Activated CD8-positive, alpha-beta memory T cell treated with anti-CD3 and anti-CD28 coated beads for 36 hours (primary cell): ENCODE data around the gene ALAD. TPM values are rescaled to one million over a fixed set of nuclear protein-coding genes. Genes with fewer than 3 reads are reported as not detected.
"Not testable (repeated sequence)": the region's sequence is repeated elsewhere in the genome, so short reads cannot be mapped to it uniquely, and the experiment has no call there.

Experiments used
- CTCF ChIA-PET: fragments of 350-600 bp; sonication (Branson Sonifier 250); formaldehyde crosslinking; loops from one replicate; lab custom pipeline; 2021; ENCODE audit warnings: antibody characterized with exemption; lab: Charles Lee
- POLR2A ChIA-PET: fragments of 350-600 bp; sonication (Branson Sonifier 250); formaldehyde crosslinking; loops from one replicate; lab custom pipeline; 2021; ENCODE audit warnings: antibody characterized with exemption; lab: Charles Lee
- total RNA-seq, 2 experiments: library from RNA; stranded (reverse); gene quantifications; one replicate each; pipeline ENCODE4 v1.2.3, GENCODE V29; 2021

ALAD gene
- total RNA-seq, 2 experiments from 2014 or later: 18.2 to 20.1 TPM

GRCh38 chr9:113406873-113407511 lies 5.9 kb upstream of the ALAD start:
- ChIA-PET CTCF (interaction anchor here (0.8 to 1.5 kb wide), 3 partner anchors 51 to 133 kb away, joined by 3 to 4 read pairs (median 3); no protein-coding TSS in a partner anchor), POLR2A (interaction anchor here (1.7 kb wide), 1 partner anchor 132 kb away, joined by 6 read pairs; the partner anchor contains the start of genes CDC26 and PRPF4)

GRCh38 chr9:113406353-113406752 lies 5.3 kb upstream of the ALAD start:
- CTCF ChIA-PET: interaction anchor here (0.8 to 1.5 kb wide), 4 partner anchors 15 to 132 kb away, joined by 3 to 4 read pairs (median 3); no protein-coding TSS in a partner anchor
- POLR2A ChIA-PET: interaction anchor here (1.7 kb wide), 1 partner anchor 131 kb away, joined by 6 read pairs; the partner anchor contains the start of genes CDC26 and PRPF4

- CTCF ChIA-PET: interaction anchor here (0.6 to 2.5 kb wide), 7 partner anchors 43 to 1101 kb away, joined by 3 to 11 read pairs (median 4); no protein-coding TSS in a partner anchor
- POLR2A ChIA-PET: interaction anchor here (0.7 kb wide), 1 partner anchor 193 kb away, joined by 9 read pairs; no protein-coding TSS in a partner anchor
Measured at GRCh38 chr9:113403646-113404045, 2.6 kb upstream of the ALAD start.

GRCh38 chr9:113399646-113400200 lies 1.4 kb downstream of the ALAD start:
- ChIA-PET CTCF (interaction anchor here (1.0 kb wide), 1 partner anchor 60 kb away, joined by 3 read pairs; the partner anchor contains the start of gene WDR31), POLR2A (interaction anchor here (0.5 kb wide), 1 partner anchor 106 kb away, joined by 3 read pairs; no protein-coding TSS in a partner anchor)

DNA sequence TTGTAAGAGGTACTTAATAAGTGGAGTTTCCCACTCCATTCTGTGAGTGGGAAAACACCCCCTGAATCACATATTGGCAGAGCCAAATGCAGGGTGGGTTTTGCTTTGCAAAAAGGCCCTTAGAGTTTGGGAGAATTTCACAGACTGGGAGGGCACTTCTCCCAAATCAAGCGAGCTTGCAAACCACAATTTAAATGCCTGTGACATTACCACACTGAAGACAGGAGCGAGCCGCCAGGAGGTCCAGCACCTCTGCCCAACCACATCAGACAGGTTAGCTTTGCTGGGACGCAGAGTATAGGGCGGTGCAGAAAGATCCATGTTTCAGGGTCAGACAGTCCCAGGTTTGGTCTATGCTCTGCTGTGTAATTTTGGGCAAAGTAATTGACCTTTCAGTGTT lies 2.3 kb downstream of the ALAD start:
- CTCF ChIA-PET: interaction anchor here (1.0 kb wide), 1 partner anchor 59 kb away, joined by 3 read pairs; the partner anchor contains the start of gene WDR31

GRCh38 chr9:113397203-113397631 lies 3.9 kb downstream of the ALAD start:
- ChIA-PET CTCF (interaction anchor here (0.8 to 1.2 kb wide), 2 partner anchors 8 to 261 kb away, joined by 3 to 4 read pairs; no protein-coding TSS in a partner anchor), POLR2A (no interaction called here)

More for the DNA sequence above, 2.3 kb downstream of the ALAD start:
- POLR2A ChIA-PET: no interaction called here

DNA sequence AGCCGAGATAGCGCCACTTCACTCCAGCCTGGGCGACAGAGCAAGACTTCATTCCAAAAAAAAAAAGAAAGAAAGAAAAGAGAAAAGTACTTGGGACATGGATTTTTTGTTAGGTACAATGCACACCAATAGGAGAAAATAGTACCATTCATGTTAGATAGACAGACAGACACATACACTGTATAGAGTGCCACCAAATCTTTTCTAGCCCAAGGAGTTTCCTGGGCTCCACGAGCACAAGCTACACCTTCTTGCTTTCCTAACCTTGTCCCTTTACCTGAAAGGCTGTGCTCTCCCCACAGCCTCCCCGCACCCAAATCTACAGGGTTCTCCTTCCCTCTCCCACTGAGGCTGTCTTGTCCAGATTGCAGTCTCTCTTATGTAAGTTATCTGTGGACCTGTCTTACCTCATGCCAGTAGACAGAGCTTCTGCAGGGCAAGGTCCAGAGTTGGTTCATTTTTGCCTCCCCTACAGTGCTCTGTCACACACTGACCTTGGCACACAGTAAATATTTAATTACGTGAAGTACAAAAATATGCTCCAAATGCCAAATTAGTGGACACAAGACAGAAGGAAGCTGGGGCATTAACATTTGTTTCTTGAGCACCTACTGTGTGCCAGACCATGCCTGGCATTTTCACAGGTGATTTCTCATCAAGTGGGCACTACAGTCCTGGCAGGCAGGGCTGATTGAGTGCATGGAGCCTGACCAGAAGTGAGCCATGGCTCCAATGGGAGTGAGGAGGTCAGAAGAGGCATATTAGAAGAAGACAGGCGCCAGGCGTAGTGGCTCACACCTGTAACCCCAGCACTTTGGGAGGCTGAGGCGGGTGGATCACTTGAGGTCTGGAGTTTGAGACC lies 5.9 kb downstream of the ALAD start:
- ChIA-PET CTCF (interaction anchor here (0.6 kb wide), 1 partner anchor 1969 kb away, joined by 4 read pairs; no protein-coding TSS in a partner anchor), POLR2A (no interaction called here)

DNA sequence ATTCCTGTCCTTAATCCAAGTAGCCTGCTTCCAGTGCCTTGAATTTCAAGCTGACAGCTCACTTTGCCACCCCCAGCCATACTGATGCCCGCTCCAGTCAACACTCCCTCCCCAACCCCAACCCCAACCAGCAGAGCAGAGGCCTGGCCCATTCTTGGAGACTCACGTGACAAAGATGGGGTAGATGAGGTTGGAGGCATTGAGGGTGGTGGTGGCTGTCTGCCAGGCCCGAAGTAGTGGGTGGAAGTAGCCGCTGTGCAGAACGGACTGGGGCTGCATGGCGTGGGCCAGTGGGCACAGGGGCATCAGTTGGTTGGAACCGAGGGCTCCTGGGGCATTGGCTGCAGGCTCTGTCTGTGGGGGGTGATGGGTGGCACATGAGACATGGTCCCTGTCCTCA lies 7.8 kb downstream of the ALAD start:
- ChIA-PET CTCF (no interaction called here), POLR2A (no interaction called here)

GRCh38 chr9:113391917-113392316 lies 9.2 kb downstream of the ALAD start:
- ChIA-PET CTCF (interaction anchor here (0.8 kb wide), 1 partner anchor 14 kb away, joined by 3 read pairs; no protein-coding TSS in a partner anchor), POLR2A (no interaction called here)

- CTCF ChIA-PET: no interaction called here
- POLR2A ChIA-PET: no interaction called here
Measured at GRCh38 chr9:113390192-113390960, 10.7 kb downstream of the ALAD start.

- POLR2A ChIA-PET: no interaction called here
- CTCF ChIA-PET: no interaction called here
Measured at GRCh38 chr9:113389451-113389850, 11.6 kb downstream of the ALAD start.

GRCh38 chr9:113388833-113389232 lies 12.3 kb downstream of the ALAD start:
- CTCF ChIA-PET: no interaction called here
- POLR2A ChIA-PET: no interaction called here

DNA sequence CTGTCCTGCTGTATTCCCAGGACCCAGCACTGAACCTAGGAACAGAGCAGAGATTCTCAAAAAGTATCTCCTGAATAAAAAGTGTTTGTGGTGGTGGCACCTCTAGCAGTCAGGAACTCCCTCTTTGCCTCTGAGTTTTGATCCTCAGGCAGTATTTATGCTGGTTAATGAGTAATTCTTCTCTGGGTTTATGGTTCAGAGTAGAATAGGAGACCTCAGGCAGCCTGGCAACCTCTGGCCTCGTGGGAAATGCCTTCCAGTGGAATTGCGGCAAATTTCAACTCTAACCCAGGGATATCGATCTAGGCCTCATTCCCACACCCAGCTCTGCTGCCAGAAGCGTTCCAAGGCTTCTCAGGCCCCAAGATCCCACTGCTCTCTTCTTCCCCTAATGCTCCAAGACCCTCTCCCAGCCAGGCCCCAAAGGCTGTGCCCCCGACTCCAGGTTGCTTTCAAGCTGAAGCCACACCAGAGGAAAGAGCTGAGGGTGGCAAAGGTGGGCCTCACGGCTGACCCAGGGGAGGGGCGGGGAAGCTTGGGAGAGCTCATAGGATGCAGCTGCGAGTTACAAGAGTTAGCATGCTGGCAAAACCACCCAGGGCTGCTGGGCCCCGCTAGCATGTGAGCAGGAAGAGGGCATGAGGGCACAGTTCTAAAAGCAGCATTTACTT lies 13.4 kb downstream of the ALAD start:
- CTCF ChIA-PET: interaction anchor here (1.8 kb wide), 1 partner anchor 14 kb away, joined by 5 read pairs; the partner anchor contains the start of gene ALAD

GRCh38 chr9:113386571-113387393 lies 14.3 kb downstream of the ALAD start:
- POLR2A ChIA-PET: no interaction called here
- CTCF ChIA-PET: interaction anchor here (1.8 kb wide), 1 partner anchor 15 kb away, joined by 5 read pairs; the partner anchor contains the start of gene ALAD

More for the DNA sequence above, 13.4 kb downstream of the ALAD start:
- POLR2A ChIA-PET: interaction anchor here (0.5 kb wide), 1 partner anchor 32 kb away, joined by 3 read pairs; no protein-coding TSS in a partner anchor

GRCh38 chr9:113381909-113382411 lies 19.1 kb downstream of the ALAD start:
- ChIA-PET POLR2A (no interaction called here), CTCF (interaction anchor here (0.7 kb wide), 1 partner anchor 19 kb away, joined by 3 read pairs; the partner anchor contains the start of gene ALAD)

- POLR2A ChIA-PET: not testable (repeated sequence)
- CTCF ChIA-PET: interaction anchor here (0.7 kb wide), 1 partner anchor 20 kb away, joined by 3 read pairs; the partner anchor contains the start of gene ALAD
Measured at GRCh38 chr9:113381441-113381840, 19.6 kb downstream of the ALAD start.
